Germinal center (tissue), 1 donor: Measurements from ENCODE around the gene ZNF175.

ENCODE experiments used
- DNase-seq: peaks from one replicate; pipeline ENCODE4 v3.0.0; 2012; ENCODE audit warnings: mixed read lengths, low spot score

Gene ZNF175

GRCh38 chr19:51570962-51571575, at the start of gene ZNF175:
ZNF175 (plus strand) TSS chr19:51571283; CDS start chr19:51573330, 2,047 bp downstream.
- peak; percentile 80 for DNase-seq

GRCh38 chr19:51521357-51521756, 49.7 kb upstream of the ZNF175 start:
- DNase-seq, result no peak

GRCh38 chr19:51521781-51522180, 49.3 kb upstream of the ZNF175 start:
- no peak for DNase-seq

- no peak for DNase-seq
Measured at GRCh38 chr19:51524666-51525264, 46.3 kb upstream of the ZNF175 start.

GRCh38 chr19:51525651-51526050, 45.4 kb upstream of the ZNF175 start:
- no peak for DNase-seq

- DNase-seq, result no peak
Measured at GRCh38 chr19:51529301-51529700, 41.8 kb upstream of the ZNF175 start.

GRCh38 chr19:51530616-51531015, 40.5 kb upstream of the ZNF175 start:
- DNase-seq, result no peak

GRCh38 chr19:51531349-51532315, 39.5 kb upstream of the ZNF175 start, which contains the start of gene SIGLEC6:
SIGLEC6 (minus strand) TSS chr19:51531670; CDS start chr19:51531648, 22 bp downstream.
- DNase-seq, result peak; percentile 21

- DNase-seq, result no peak
Measured at GRCh38 chr19:51535535-51535934, 35.5 kb upstream of the ZNF175 start.

GRCh38 chr19:51539821-51540366, 31.2 kb upstream of the ZNF175 start:
- DNase-seq, result no peak

GRCh38 chr19:51541458-51542357, 29.4 kb upstream of the ZNF175 start:
- no peak for DNase-seq

GRCh38 chr19:51542699-51543098, 28.4 kb upstream of the ZNF175 start:
- DNase-seq, result no peak

GRCh38 chr19:51544038-51544437, 27.0 kb upstream of the ZNF175 start:
- DNase-seq, result no peak

GRCh38 chr19:51546107-51546649, 24.9 kb upstream of the ZNF175 start:
- no peak for DNase-seq

GRCh38 chr19:51546650-51547396, 24.3 kb upstream of the ZNF175 start:
- DNase-seq, result no peak

GRCh38 chr19:51547397-51548212, 23.5 kb upstream of the ZNF175 start:
- no peak for DNase-seq

GRCh38 chr19:51548213-51548651, 22.9 kb upstream of the ZNF175 start:
- no peak for DNase-seq

GRCh38 chr19:51548891-51549305, 22.2 kb upstream of the ZNF175 start:
- no peak for DNase-seq
